NCI-H526 treated with DMSO at 0.1 percent for 48 hours (cell line): ENCODE data around the gene C19orf73.
"Not testable (repeated sequence)": the region's sequence is repeated elsewhere in the genome, so short reads cannot be mapped to it uniquely, and the experiment has no call there.

Source experiments
- DNase-seq: peaks from one replicate; lab custom pipeline; 2025; lab: John Stamatoyannopoulos, UW

The C19orf73 gene

DNA sequence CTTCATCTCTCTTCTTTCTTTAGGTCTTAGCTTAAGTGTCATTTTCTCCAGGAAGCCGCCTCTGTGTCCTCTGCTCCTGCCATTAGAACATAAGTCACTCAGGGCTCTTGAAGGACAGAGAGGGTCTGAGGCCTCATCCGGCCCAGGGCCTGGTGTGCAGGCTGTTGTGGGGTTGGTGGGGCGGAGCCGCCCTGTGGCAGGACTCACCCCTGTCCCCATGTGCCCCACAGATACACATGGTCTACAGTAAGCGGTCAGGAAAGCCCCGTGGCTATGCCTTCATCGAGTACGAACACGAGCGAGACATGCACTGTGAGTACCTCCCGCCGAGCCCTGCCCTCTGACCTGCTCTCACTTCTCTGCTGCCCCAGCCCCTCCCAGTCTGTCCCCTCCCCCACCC is 17.8 kb downstream of the C19orf73 start:
- no peak for DNase-seq

DNA sequence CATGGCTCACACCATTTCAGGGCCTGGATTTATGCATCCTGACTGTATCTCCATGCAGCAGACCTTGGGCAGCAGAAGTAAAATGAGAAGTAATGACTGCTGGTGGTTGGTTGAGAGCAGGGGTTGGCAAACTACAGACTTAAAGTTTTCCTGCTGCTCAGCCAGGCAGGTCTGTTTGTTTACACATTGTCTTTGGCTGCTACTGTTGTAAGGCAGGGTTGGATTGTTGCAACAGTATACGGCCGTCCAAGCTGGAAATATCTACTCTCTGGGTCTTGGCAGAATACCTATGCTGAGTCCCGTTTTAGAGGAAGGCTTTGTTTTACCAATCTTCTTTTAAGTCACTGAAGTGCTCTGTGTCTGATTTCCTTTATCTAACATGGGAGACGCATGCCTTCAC is 20.1 kb downstream of the C19orf73 start:
- DNase-seq, result no peak

DNA sequence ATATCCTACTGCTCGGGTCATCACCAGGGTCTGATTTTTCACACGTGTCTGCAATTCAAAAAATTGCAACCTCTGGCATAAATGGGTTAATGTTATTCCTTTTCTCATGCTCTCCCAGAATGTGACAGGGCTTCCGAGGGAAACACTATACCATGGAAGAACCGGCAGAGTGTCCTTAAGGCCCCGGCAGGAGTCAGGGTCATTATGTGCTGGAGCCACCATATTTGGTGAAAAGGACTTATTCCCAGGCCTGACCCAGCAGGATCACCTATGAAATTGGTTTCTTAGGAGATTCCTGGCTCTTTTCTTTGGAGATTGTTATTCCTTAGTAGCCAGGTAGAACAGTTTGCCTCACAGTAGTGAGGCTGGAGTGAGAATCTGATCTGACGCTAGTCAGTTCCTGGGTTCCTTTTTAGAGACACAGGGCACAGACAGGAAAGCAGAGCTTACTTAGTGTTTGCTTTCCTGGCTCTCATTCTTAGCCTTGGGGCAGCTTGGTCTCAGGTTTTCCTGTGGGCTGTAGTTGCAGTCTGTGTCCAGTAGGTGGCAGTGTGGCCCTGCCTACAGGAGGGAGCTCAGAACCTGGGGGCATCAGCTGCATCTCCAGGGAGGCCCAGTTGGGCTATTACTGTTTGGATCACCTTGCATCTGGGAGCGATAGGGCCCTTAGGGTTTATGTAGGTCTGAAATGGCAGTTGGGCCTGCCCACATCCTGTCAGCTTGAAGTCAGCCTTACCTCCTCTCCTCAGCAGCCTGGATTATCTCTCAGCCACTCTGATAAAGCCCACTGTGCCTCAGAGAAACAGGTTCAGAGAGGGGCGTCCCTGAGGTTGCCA is 21.3 kb downstream of the C19orf73 start:
- DNase-seq, result peak; percentile 55

DNA sequence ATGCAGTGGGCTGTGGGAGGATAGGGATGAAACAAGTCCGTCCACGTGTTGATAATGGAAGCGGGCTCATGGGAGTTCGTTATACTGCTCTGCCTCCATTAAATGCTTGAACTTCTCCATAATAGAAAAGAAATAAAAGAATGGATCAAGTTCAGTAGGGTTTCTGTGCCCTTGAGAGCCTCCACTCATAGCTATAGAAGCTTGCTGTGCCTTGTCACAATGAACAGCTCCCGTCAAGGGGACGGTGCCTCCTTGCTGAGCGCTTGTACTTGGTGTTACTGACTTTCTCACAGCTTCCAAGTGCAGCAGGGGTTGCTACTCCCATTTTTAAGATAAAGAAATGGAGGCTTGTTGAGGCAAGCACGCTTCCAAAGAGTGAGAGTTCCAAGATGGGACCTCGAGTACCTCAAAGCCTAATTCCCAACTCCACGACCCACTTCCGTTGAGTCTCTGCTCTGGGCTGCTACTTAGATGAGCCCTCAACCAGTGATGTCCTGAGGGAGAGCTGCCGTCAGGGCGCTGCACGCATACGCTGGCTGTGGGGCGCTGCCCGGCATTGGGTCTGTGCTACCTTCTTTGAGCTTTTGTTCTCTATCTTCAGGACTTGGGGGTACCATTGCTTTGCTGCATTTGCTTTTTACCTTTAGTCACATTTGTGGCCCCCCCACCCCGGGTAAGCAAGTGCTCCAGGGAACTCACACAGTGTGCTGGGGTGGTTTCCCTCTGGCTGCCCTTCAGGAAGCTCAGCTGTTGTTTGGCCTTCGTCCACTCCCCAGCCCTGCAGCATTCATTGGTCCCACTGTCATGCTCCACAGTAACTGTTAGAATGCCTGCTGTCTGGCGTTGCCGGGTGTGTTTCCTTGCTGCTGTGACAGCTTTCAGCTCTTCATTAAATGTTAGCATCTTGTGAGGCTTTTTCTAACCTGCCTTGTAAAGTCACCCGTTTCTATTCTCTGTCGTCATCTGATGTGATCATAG is 24.1 kb downstream of the C19orf73 start:
- DNase-seq, result no peak

DNA sequence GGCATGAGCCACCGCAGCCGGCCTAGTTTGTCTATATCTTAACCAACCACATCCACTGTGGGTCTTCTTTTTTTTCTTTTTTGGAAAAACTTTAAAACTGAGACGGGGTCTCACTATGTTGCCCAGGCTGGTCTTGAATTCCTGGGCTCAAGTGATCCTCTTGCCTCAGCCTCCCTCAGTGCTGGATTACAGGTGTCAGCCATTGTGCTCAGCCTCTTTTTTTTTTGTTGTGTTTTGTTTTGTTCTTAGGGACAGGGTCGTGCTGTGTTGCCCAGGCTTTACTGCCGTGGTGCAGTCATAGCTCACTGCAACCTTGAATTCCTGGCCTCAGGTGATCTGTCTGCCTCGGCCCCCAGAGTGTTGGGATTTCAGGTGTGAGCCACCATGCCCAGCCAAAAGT is 26.3 kb downstream of the C19orf73 start:
- DNase-seq, result no peak

DNA sequence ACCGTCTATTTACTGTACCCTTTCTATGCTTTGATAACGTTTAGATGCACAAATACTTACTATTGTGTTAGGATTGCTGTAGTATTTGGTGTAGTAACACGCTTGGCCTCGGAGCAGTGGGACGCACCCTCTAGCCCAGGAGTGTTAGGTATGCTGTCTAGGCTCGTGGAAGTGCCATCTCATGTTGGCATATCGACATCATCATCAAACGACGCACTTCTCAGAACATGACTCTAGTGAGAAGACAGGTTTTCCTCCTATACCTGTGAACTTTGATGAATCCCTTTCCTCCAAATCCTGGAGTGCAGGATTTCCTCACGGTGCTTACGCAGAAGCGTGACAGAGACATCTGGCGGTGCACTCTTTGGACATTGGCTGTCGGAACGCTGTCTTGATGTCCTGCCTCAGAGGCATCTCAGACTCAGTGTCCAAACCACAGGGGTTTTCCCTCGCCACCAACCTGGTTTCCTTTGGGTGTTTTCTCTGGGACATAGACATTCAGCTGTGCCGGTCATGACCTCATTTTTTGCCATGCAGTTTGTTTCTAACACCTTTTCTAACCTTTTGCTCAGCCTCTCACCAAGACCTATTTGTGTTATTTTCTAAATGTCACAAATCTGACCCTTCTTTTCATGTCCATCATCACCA is 27.4 kb downstream of the C19orf73 start:
- DNase-seq, result no peak

DNA sequence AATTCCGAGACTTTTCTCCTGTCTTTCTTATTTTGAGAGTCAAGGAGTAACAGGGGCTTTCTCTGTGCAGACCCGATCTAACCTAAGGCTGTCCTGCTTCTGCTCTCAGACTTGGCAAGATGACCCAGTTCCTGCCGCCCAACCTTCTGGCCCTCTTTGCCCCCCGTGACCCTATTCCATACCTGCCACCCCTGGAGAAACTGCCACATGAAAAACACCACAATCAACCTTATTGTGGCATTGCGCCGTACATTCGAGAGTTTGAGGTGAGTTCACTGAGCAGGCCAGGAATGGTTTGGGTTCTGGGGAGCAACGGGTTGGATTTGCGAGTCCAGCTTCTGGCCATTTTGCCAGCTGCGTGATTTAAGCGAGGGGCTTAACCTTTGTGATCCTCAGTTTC is 32.6 kb downstream of the C19orf73 start:
- no peak for DNase-seq

DNA sequence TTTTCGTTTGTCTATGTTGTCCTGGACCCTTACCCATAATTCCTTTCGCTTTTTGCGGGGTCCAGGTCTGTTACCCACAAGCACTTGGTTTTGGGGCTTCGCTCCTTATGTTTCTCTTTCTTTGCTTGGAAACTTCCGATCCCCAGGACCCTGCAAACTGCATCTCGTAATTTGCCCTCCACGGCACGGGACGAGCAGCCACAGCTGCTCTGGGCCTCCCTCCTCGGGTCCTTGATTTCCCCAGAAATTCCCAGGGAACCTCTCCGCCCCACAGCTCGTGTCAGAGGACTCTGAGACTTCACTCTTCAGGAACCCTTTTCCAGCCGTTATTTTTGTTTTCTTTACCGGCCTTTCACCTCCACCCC is 33.1 kb downstream of the C19orf73 start:
- no peak for DNase-seq

DNA sequence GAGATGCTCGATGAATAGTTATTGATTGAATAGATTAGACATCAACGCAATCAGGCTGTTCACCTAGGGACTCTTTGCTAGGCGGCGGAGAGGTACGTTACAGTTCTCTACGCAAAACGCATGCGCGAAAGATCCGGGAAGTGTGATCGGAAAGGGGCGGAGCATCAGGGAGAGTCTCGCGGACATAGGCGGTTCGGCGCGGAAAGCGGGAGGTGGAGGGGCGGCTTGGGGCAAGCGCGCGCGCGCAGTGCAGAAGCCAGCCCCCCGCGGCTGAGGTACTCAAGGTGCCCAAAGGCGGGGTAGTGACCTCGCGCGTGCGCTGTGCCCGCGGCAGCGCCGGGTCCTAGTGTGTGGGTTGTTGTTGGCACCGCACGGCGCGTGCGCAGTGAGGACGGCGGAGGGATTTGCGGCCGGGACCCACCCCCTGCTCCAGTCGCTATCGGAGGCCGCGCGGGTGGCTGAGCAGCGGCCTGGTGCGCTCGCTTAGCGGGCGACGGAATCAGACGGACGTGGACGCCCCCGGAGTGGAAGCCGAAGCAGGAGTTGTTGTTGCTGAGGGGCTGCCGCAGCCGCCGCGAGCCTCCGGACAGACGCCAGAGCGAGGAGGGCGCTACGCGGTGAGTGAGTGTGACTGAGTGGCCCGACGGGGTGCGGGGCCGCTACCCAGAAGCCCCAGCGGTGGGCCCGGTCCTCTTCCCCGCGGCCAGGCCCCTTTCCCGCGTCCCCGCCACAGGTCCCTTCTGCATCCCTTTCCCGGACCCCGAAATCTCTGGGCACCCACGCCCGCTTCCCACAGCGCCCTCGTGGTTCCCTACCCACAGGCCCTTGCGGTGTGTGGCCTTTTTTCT is 33.7 kb downstream of the C19orf73 start, which contains the start of gene SNRNP70:
SNRNP70 (plus strand) TSS at position 432 of the 848 bp plus-strand sequence. CDS start 964 bp downstream, outside the sequence.
- DNase-seq, result peak; percentile 98

DNA sequence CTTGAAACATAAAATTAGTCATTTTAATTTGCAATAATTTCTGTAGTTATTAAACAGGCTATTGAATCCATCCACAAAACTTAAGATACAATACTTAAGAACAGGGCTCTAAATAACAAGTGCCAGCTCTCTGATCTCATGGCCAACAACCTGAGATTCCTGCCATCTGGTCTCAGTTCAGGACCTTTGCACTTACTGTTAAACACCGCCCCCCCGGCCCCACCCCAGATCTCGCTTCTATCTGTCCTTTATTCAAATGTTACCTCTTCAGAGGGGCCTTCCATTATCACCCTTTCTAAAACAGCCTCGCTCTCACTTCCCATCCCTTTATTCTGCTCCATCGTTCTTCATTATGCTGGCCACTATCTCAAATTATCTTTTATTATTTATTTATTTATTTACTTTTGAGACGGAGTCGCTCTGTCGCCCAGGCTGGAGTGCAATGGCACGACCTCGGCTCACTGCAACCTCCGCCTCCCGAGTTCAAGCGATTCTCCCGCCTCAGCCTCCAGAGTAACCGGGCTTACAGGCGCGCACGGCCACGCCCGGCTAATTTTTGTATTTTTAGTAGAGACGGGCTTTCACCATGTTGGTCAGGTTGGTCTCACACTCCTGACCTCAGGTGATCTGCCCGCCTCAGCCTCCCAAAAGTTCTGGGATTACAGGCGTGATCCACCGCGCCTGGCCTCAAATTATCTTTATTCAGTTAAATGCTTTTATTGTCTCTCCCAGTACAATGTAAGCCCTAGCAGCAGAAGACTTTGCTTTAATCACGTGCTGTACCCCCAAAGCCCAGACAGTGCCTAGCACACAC is 34.5 kb downstream of the C19orf73 start:
- no peak for DNase-seq

DNA sequence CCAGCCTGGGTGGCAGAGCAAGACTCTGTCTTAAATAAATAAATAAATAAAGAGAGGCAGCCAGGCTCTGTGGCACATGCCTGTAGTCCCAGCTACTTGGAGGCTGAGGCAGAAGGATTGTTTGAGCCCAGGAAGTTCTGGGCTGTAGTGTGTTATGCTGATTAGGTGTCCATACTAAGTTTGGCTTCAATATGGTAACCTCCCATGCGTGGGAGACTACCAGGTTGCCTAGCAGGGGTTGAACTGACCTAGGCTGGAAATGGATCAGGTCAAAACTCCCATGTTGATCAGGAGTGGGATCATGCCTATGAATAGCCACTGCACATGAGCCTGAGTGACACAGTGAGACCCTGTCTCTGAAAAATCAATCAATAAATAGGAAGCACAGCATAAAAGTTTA is 37.7 kb downstream of the C19orf73 start:
- no peak for DNase-seq

DNA sequence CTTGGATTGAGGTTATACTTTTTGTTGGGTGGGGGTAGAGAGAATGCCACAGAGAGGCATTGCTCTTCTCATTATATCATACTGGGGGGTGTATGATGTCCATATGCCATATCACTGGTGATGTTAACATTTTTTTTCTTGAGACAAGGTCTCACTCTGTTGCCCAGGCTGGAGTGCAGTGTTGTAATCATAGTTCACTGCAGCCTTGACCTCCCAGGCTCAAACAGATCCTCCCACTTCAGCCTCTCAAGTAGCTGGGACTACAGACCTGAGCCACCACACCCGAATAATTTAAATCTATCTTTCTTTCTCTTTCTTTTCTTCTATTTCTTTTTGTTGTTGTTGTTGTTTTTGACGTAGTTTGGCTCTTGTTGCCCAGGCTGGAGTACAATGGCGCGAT is 38.6 kb downstream of the C19orf73 start:
- no peak for DNase-seq

DNA sequence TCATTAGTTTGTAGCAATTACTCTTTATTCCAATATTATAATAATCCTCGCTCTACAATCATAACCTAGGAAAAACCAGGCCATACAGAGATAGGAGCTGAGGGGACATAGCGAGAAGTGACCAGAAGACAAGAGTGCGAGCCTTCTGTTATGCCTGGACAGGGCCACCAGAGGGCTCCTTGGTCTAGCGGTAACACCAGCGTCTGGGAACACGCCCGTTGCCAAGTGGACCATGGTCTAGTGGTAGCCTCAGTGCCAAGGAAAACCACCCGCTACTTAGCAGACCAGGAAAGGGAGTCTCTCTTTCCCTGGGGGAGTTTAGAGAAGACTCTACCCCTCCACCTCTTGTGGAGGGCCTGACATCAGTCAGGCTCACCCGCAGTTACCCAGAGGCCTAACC is 44.1 kb downstream of the C19orf73 start:
- not testable (repeated sequence) for DNase-seq

DNA sequence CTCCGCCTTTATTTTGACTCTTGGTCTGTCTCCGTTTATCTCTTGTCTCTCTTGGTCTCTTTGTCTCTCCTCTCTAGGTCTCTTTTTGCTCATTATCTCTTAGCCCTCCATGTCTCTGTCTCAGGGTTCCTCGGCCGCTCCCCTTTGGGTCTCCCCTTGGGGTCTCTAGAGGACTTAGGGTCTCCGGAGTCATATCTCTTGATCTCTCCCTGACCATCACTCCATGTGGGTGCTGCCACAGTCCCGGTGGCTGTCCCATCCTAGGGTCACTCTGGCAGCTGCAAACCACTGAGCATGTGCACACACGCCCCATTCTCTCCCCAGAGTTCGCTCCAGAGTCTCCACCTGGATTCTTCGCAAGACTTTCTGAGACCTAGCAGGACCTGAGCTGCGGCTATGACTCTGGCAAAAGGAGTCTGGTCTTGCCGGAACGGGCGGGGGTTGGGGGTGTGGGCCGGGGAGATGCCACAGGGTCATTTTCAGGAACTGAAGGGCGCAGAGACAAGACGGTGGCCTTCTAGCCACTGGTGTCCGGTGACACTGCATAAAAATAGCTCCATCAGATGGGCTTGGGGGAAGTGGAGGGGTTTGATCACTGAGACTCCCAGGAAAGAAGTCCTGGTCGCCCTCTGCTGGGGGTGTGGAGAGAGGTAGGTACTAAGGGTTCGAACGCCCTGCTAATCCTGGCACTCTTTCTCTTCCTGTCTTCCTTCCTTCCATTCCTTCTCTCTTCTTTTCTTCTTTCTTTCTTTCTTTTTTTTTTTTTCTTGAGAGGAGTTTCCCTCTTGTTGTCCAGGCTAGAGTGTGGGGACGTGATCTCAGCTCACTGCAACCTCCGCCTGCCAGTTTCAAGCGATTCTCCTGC is 45.2 kb downstream of the C19orf73 start:
- DNase-seq, result no peak

DNA sequence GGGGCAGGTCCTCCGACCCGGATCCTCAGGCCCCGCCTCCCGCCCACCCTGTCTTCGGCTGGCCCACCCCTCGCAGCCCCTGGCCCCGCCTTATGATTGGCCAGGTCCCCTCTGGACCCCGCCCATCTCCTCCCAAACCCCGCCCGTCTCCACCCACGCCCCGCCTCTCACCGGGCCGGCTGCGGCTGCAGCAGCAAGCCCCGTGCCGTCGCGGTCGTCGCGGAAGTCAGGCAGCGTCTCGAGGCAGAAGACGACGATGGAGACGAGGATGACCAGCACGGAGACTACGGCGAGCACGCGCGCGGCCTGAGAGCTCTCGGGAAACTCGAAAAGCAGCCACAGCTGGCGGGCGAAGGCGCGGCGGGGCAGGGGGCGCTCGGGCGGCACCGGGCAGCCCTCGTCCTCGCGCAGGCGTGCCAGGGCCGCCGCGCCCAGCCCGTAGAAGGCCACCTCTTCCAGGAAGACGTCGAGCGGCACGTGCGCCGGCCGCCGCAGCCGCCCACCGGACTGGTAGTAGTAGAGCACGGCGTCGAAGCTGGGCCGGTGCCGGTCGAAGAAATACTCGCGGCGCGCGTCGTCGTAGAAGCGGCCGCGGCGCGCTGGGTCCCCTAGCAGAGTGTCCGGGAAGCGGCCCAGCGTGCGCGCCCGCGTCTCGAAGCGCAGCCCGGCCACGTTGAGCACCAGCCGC is 46.9 kb downstream of the C19orf73 start:
- no peak for DNase-seq

DNA sequence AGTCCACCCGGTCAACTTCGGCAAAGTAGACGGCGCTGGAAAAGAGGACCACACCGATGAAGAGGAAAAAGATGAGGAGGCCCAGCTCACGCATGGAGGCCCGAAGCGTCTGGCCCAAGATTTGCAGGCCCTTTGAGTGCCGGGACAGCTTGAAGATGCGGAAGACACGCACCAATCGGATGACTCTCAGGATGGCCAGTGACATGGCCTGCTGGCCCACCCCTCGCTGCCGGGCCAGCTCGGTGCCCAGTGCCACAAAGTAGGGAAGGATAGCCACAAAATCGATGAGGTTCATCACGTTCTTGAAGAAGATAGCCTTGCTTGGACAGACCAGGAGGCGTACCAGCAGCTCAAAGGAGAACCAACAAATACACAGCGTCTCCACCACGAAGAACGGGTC is 48.5 kb downstream of the C19orf73 start:
- DNase-seq, result no peak

DNA sequence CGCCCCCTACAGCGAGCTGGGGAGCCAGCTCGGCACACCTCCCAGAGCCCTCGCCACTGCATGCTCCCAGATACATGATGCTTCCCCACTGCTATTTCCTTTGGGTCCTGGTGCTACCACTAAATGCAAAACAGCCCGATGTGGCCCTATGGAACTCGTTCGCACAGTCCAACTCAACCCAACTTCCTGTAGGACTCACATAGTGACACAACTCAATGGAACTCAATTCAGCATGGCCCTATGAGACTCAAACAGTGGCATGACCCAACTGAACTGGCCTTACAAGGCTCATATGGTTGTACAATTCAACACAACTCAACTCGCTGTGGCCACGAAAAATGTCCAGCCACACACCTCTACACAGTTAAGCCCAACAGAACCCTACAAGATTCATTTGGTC is 49.9 kb downstream of the C19orf73 start:
- DNase-seq, result no peak
